Measurements from ENCODE around the gene CFAP221.

Gene CFAP221

DNA sequence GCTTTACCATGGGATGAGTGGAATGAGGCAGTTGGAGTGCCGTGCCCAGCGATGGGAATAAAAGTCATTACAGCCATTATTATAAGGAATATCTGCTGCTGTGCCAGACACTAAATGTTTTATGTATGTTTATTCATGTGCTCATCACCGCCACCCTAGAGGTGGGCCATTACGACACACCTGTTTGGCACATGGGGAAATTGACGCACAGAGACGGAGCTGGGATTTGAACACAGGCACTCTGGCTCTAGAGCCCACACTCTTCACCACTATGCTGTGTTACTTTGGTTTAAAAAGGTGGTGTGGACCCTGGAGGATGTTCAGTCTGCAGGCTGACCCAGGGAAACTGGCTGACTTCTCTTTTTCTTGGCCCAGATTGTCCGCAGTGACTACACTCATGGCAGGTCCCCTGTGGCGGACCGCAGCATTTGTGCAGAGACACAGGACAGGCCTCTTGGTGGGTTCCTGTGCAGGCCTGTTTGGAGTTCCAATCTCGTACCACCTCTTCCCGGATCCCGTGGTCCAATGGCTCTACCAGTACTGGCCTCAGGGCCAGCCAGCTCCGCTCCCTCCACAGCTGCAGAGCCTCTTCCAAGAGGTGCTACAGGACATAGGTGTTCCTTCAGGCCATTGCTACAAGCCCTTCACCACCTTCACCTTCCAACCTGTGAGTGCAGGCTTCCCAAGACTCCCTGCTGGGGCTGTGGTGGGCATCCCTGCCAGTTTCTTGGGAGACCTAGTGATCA, 136.4 kb downstream of the CFAP221 start:
- TF ChIP-seq SUZ12 (IDR thresholded peaks at IDR 0.05) (no peak), LEF1 (IDR thresholded peaks at IDR 0.05; ENCODE audit: borderline replicate concordance) (no peak), SP1 (IDR thresholded peaks at IDR 0.05) (no peak), ZNF384 (IDR thresholded peaks at IDR 0.05) (no peak), BHLHE40 (IDR thresholded peaks at IDR 0.05; ENCODE audit: borderline replicate concordance) (no peak), ARNT (IDR thresholded peaks at IDR 0.05) (no peak), FOXA1 (IDR thresholded peaks at IDR 0.05) (no peak)
- TF ChIP-seq, protein P1, sequence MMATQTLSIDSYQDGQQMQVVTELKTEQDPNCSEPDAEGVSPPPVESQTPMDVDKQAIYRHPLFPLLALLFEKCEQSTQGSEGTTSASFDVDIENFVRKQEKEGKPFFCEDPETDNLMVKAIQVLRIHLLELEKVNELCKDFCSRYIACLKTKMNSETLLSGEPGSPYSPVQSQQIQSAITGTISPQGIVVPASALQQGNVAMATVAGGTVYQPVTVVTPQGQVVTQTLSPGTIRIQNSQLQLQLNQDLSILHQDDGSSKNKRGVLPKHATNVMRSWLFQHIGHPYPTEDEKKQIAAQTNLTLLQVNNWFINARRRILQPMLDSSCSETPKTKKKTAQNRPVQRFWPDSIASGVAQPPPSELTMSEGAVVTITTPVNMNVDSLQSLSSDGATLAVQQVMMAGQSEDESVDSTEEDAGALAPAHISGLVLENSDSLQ (IDR thresholded peaks at IDR 0.05), result no peak
- DNase-seq (ENCODE audit: extremely low spot score), result no peak
- CTCF ChIA-PET, result no interaction called here
- POLR2A ChIA-PET, result no interaction called here

- CTCF ChIA-PET, result no interaction called here
- TF ChIP-seq, protein P1 (IDR thresholded peaks at IDR 0.05), result no peak
- TF ChIP-seq SUZ12 (IDR thresholded peaks at IDR 0.05) (no peak), CTBP1 (IDR thresholded peaks at IDR 0.05; ENCODE audit: borderline replicate concordance) (no peak), FOXK2 (IDR thresholded peaks at IDR 0.05) (no peak), ARNT (IDR thresholded peaks at IDR 0.05) (no peak), SP1 (IDR thresholded peaks at IDR 0.05) (no peak), NFRKB (IDR thresholded peaks at IDR 0.05) (no peak), ELF4 (IDR thresholded peaks at IDR 0.05) (no peak), HDGF (IDR thresholded peaks at IDR 0.05; ENCODE audit: borderline replicate concordance) (no peak)
- POLR2A ChIA-PET, result interaction anchor here (1.3 kb wide), 1 partner anchor 11 kb away, joined by 4 read pairs; no protein-coding TSS in a partner anchor
- DNase-seq (ENCODE audit: extremely low spot score), result no peak
Observed at GRCh38 chr2:119681203-119681867, 137.1 kb downstream of the CFAP221 start.

- ChIA-PET CTCF (no interaction called here), POLR2A (interaction anchor here (1.3 kb wide), 1 partner anchor 10 kb away, joined by 4 read pairs; no protein-coding TSS in a partner anchor)
- TF ChIP-seq, protein P1 (IDR thresholded peaks at IDR 0.05), result no peak
- TF ChIP-seq CTBP1 (IDR thresholded peaks at IDR 0.05; ENCODE audit: borderline replicate concordance) (no peak), ELF4 (IDR thresholded peaks at IDR 0.05) (no peak), LEF1 (IDR thresholded peaks at IDR 0.05; ENCODE audit: borderline replicate concordance) (no peak), FOXK2 (IDR thresholded peaks at IDR 0.05) (no peak), NFRKB (IDR thresholded peaks at IDR 0.05) (no peak), BHLHE40 (IDR thresholded peaks at IDR 0.05; ENCODE audit: borderline replicate concordance) (no peak), ARNT (IDR thresholded peaks at IDR 0.05) (no peak), FOXM1 (IDR thresholded peaks at IDR 0.05; ENCODE audit: borderline replicate concordance) (no peak), SP1 (IDR thresholded peaks at IDR 0.05) (no peak), TARDBP (IDR thresholded peaks at IDR 0.05) (no peak), HDGF (IDR thresholded peaks at IDR 0.05; ENCODE audit: borderline replicate concordance) (no peak), SUZ12 (IDR thresholded peaks at IDR 0.05) (no peak), ZNF384 (IDR thresholded peaks at IDR 0.05) (no peak), FOXA1 (IDR thresholded peaks at IDR 0.05) (no peak), L3MBTL2 (conservative IDR thresholded peaks at IDR 0.05) (no peak)
- no peak for DNase-seq (ENCODE audit: extremely low spot score)
Observed at GRCh38 chr2:119681868-119682220, 137.6 kb downstream of the CFAP221 start.

DNA sequence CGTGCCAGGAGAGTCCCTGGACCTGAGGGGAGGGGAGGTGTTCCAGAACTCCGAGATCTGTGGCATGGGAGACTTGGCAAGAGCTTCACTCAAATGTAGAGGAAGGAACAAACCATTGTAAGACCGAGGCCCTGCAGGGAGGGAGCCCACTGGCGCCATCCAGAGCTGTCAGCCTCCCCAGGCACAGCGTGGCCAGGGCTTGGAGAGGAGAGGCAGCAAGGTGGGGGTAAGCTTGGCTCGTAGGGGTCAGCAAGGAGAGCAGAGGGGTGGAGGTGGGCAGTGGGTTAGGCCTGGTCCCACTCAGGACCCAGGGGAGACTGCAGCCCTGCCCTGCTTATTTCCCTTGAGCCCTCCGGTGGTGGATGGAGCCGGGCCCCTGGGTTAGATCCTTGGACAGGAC, 138.3 kb downstream of the CFAP221 start:
- CTCF ChIA-PET, result no interaction called here

DNA sequence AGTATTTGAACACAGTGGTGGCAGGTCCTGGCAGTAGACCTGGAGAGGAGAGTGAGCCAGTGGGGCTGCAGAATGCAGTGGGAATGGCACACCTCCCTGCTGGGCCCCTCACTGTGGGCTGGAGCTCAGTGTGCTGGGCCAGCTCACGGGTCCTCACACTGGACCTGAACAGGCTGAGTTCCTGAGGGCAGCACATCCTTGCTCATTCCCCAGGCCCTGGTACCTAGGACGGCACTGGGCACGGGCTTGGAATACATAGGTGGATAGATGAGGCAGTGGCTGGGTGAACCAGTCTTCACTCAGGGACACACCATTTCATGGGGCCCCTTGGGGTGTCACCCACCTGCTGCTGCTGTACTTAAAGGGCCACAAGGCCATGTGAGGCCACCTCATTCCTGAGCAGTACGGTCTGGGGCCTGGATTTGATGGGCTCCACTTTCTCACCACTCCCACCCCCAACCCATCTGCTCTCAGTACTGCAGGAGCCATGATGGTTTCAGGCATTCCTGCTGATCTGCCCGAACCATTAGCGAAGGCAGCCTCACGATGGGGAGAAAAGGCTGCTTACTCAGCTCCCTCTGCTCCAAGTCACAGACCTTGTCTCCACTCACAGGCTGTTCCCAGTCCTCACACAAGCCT, 138.9 kb downstream of the CFAP221 start:
- CTCF ChIA-PET, result no interaction called here

More for the DNA sequence above, 138.3 kb downstream of the CFAP221 start:
- TF ChIP-seq NFRKB (IDR thresholded peaks at IDR 0.05) (no peak), SP1 (IDR thresholded peaks at IDR 0.05) (no peak), HDGF (IDR thresholded peaks at IDR 0.05; ENCODE audit: borderline replicate concordance) (no peak), ARNT (IDR thresholded peaks at IDR 0.05) (no peak), L3MBTL2 (conservative IDR thresholded peaks at IDR 0.05) (no peak)
- TF ChIP-seq, protein P1 (IDR thresholded peaks at IDR 0.05), result no peak
- POLR2A ChIA-PET, result interaction anchor here (1.3 kb wide), 1 partner anchor 9 kb away, joined by 4 read pairs; no protein-coding TSS in a partner anchor
- no peak for DNase-seq (ENCODE audit: extremely low spot score)

More for the DNA sequence above, 138.9 kb downstream of the CFAP221 start:
- TF ChIP-seq LEF1 (IDR thresholded peaks at IDR 0.05; ENCODE audit: borderline replicate concordance) (no peak), SP1 (IDR thresholded peaks at IDR 0.05) (no peak), NFRKB (IDR thresholded peaks at IDR 0.05) (no peak), ELF4 (IDR thresholded peaks at IDR 0.05) (no peak), BHLHE40 (IDR thresholded peaks at IDR 0.05; ENCODE audit: borderline replicate concordance) (no peak), L3MBTL2 (conservative IDR thresholded peaks at IDR 0.05) (no peak), TARDBP (IDR thresholded peaks at IDR 0.05) (no peak), SUZ12 (IDR thresholded peaks at IDR 0.05) (no peak), FOXM1 (IDR thresholded peaks at IDR 0.05; ENCODE audit: borderline replicate concordance) (no peak), HDGF (IDR thresholded peaks at IDR 0.05; ENCODE audit: borderline replicate concordance) (no peak), CTBP1 (IDR thresholded peaks at IDR 0.05; ENCODE audit: borderline replicate concordance) (no peak), FOXA1 (IDR thresholded peaks at IDR 0.05) (no peak), FOXK2 (IDR thresholded peaks at IDR 0.05) (no peak), ARNT (IDR thresholded peaks at IDR 0.05) (no peak), ZNF384 (IDR thresholded peaks at IDR 0.05) (no peak)
- TF ChIP-seq, protein P1 (IDR thresholded peaks at IDR 0.05), result no peak
- DNase-seq (ENCODE audit: extremely low spot score), result no peak
- POLR2A ChIA-PET, result interaction anchor here (1.3 to 1.5 kb wide), 2 partner anchors 9 to 14 kb away, joined by 4 read pairs; no protein-coding TSS in a partner anchor

Measured in HEK293T (cell line).